Astrocyte of the spinal cord (primary cell): ENCODE results near the gene NIPA2.

Experiments
- DNase-seq: peaks from one replicate; pipeline ENCODE4 v3.0.0; 2011; ENCODE audit warnings: low read depth, low spot score
- H3K4me3 ChIP-seq: 2 replicates; pipeline ENCODE4 v1.5.1; 2011; ENCODE audit warnings: low read depth, mild to moderate bottlenecking, low read length, moderate library complexity
- in situ Hi-C: cut with HindIII; loops from 2 replicates; pipeline ENCODE4 v1.10.0; 2017; ENCODE audit warnings: low sequenced_read_pairs
- TF ChIP-seq, protein P1 (sequence below): IDR thresholded peaks from 2 replicates; pipeline ENCODE4 v1.5.1; 2012; ENCODE audit warnings: low read depth, mild to moderate bottlenecking, low read length, inconsistent platforms

The NIPA2 gene

GRCh38 chr15:22893081-22893480 lies 54.6 kb downstream of the NIPA2 start:
- TF ChIP-seq, protein P1, sequence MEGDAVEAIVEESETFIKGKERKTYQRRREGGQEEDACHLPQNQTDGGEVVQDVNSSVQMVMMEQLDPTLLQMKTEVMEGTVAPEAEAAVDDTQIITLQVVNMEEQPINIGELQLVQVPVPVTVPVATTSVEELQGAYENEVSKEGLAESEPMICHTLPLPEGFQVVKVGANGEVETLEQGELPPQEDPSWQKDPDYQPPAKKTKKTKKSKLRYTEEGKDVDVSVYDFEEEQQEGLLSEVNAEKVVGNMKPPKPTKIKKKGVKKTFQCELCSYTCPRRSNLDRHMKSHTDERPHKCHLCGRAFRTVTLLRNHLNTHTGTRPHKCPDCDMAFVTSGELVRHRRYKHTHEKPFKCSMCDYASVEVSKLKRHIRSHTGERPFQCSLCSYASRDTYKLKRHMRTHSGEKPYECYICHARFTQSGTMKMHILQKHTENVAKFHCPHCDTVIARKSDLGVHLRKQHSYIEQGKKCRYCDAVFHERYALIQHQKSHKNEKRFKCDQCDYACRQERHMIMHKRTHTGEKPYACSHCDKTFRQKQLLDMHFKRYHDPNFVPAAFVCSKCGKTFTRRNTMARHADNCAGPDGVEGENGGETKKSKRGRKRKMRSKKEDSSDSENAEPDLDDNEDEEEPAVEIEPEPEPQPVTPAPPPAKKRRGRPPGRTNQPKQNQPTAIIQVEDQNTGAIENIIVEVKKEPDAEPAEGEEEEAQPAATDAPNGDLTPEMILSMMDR, result no peak
- DNase-seq, result no peak
- in situ Hi-C loops, result no loop called here
- H3K4me3 ChIP-seq, result no peak overlapping the region

GRCh38 chr15:22893881-22894280 lies 55.4 kb downstream of the NIPA2 start:
- TF ChIP-seq, protein P1, result no peak
- in situ Hi-C loops, result no loop called here
- H3K4me3 ChIP-seq, result no peak overlapping the region

DNA sequence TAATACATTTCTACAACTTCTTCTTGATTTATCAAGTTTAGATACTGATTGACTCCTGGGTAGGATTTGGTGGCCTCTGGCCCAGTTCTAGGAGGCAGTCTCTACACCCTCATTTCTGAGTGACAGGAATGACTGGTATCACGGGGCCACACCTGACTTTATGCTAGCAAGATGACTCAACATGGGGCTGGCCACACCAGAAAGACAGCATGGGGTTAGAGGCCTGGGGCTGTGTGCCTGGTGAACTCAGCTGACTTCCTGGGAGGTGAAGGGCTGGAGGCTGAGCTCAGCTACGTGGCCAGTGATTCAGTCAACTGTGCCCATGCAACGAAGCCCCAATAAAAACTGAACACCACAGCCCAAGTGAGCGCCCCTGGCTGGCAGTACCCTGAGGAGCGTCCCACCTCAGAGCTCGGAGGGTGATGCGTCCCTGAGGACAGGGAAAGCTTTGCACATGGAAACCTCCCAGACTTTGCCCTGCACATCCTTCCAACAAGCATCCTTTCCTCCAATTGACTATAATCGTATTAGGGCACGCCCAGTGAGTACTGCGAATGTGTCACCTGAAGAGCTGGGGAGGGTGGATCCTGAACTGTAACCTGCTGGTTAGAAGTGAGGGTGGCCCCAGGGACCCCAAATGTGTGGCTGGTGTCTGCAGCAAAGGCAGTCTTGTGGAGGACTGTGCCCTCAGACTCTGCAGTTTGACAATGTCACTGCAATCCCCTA lies 57.2 kb downstream of the NIPA2 start:
- in situ Hi-C loops, result no loop called here
- DNase-seq, result peak; percentile 31
- TF ChIP-seq, protein P1, result no peak
- H3K4me3 ChIP-seq, result no peak overlapping the region

More at GRCh38 chr15:22893881-22894280, 55.4 kb downstream of the NIPA2 start:
- no peak for DNase-seq

GRCh38 chr15:22902046-22902445 lies 63.6 kb downstream of the NIPA2 start:
- in situ Hi-C loops, result no loop called here
- H3K4me3 ChIP-seq, result no peak overlapping the region

GRCh38 chr15:22902578-22902977 lies 64.1 kb downstream of the NIPA2 start:
- in situ Hi-C loops, result no loop called here
- TF ChIP-seq, protein P1, result no peak
- no peak overlapping the region for H3K4me3 ChIP-seq
- DNase-seq, result no peak

More at GRCh38 chr15:22902046-22902445, 63.6 kb downstream of the NIPA2 start:
- TF ChIP-seq, protein P1, result no peak
- DNase-seq, result no peak

- no peak for DNase-seq
- H3K4me3 ChIP-seq, result no peak overlapping the region
- in situ Hi-C loops, result no loop called here
- TF ChIP-seq, protein P1, result no peak
Observed at GRCh38 chr15:22902981-22903380, 64.5 kb downstream of the NIPA2 start.
